Nephron progenitor cell (in vitro differentiated cells): Measurements from ENCODE around the gene SMDT1.
"Not testable (repeated sequence)": the region's sequence is repeated elsewhere in the genome, so short reads cannot be mapped to it uniquely, and the experiment has no call there.

Experiments
- DNase-seq: peaks from one replicate; pipeline ENCODE4 v3.0.0; 2021
- H3K27ac Mint-ChIP-seq: 2 replicates; pipeline ENCODE4 v1.8.0; 2021; ENCODE audit warnings: mild to moderate bottlenecking, moderate library complexity, mixed read lengths
- H3K27me3 Mint-ChIP-seq: 2 replicates; pipeline ENCODE4 v1.8.0; 2021; ENCODE audit warnings: mild to moderate bottlenecking, low read depth, mixed read lengths; ENCODE audit not compliant: poor library complexity
- H3K36me3 Mint-ChIP-seq: 2 replicates; pipeline ENCODE4 v1.8.0; 2021; ENCODE audit warnings: low read depth, mixed read lengths
- H3K4me1 Mint-ChIP-seq: 2 replicates; pipeline ENCODE4 v1.8.0; 2021; ENCODE audit warnings: mixed read lengths
- H3K4me3 Mint-ChIP-seq: 2 replicates; pipeline ENCODE4 v1.8.0; 2021; ENCODE audit warnings: mild to moderate bottlenecking, moderate library complexity, mixed read lengths
- H3K9me3 Mint-ChIP-seq: 2 replicates; pipeline ENCODE4 v1.8.0; 2021; ENCODE audit warnings: mild to moderate bottlenecking, moderate library complexity, mixed read lengths
- TF ChIP-seq, protein P1 (sequence below): fragments of 200-600 bp; sonication (generic); IDR thresholded peaks from 2 replicates; pipeline ENCODE4 v1.5.0; 2021; ENCODE audit warnings: antibody characterized with exemption

SMDT1 gene

GRCh38 chr22:42067671-42068251, 11.7 kb upstream of the SMDT1 start:
- TF ChIP-seq, protein P1, sequence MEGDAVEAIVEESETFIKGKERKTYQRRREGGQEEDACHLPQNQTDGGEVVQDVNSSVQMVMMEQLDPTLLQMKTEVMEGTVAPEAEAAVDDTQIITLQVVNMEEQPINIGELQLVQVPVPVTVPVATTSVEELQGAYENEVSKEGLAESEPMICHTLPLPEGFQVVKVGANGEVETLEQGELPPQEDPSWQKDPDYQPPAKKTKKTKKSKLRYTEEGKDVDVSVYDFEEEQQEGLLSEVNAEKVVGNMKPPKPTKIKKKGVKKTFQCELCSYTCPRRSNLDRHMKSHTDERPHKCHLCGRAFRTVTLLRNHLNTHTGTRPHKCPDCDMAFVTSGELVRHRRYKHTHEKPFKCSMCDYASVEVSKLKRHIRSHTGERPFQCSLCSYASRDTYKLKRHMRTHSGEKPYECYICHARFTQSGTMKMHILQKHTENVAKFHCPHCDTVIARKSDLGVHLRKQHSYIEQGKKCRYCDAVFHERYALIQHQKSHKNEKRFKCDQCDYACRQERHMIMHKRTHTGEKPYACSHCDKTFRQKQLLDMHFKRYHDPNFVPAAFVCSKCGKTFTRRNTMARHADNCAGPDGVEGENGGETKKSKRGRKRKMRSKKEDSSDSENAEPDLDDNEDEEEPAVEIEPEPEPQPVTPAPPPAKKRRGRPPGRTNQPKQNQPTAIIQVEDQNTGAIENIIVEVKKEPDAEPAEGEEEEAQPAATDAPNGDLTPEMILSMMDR, result no peak
- Mint-ChIP-seq H3K27me3 (no peaks in the 10 kb centered on the region), H3K9me3 (no peaks in the 10 kb centered on the region), H3K27ac (no peak overlapping the region), H3K4me1 (peaks cover 39% of the 10 kb centered on the region), H3K36me3 (peaks cover 26% of the 10 kb centered on the region), H3K4me3 (no peak overlapping the region)
- DNase-seq, result no peak

GRCh38 chr22:42068291-42068690, 11.2 kb upstream of the SMDT1 start:
- H3K27ac Mint-ChIP-seq, result no peak overlapping the region
- H3K4me1 Mint-ChIP-seq, result peaks cover 44% of the 10 kb centered on the region
- TF ChIP-seq, protein P1, result no peak
- H3K9me3 Mint-ChIP-seq, result no peaks in the 10 kb centered on the region
- no peaks in the 10 kb centered on the region for H3K27me3 Mint-ChIP-seq
- H3K36me3 Mint-ChIP-seq, result peaks cover 20% of the 10 kb centered on the region
- no peak overlapping the region for H3K4me3 Mint-ChIP-seq
- DNase-seq, result no peak

- no peak overlapping the region for H3K27ac Mint-ChIP-seq
- peak overlapping the region; percentile 87 for H3K4me3 Mint-ChIP-seq
- no peaks in the 10 kb centered on the region for H3K9me3 Mint-ChIP-seq
- peaks cover 15% of the 10 kb centered on the region for H3K36me3 Mint-ChIP-seq
- H3K27me3 Mint-ChIP-seq, result no peaks in the 10 kb centered on the region
- TF ChIP-seq, protein P1, result no peak
- peaks cover 50% of the 10 kb centered on the region for H3K4me1 Mint-ChIP-seq
- no peak for DNase-seq
These were observed 9.5 kb upstream of the SMDT1 start for GRCh38 chr22:42069801-42070516.

DNA sequence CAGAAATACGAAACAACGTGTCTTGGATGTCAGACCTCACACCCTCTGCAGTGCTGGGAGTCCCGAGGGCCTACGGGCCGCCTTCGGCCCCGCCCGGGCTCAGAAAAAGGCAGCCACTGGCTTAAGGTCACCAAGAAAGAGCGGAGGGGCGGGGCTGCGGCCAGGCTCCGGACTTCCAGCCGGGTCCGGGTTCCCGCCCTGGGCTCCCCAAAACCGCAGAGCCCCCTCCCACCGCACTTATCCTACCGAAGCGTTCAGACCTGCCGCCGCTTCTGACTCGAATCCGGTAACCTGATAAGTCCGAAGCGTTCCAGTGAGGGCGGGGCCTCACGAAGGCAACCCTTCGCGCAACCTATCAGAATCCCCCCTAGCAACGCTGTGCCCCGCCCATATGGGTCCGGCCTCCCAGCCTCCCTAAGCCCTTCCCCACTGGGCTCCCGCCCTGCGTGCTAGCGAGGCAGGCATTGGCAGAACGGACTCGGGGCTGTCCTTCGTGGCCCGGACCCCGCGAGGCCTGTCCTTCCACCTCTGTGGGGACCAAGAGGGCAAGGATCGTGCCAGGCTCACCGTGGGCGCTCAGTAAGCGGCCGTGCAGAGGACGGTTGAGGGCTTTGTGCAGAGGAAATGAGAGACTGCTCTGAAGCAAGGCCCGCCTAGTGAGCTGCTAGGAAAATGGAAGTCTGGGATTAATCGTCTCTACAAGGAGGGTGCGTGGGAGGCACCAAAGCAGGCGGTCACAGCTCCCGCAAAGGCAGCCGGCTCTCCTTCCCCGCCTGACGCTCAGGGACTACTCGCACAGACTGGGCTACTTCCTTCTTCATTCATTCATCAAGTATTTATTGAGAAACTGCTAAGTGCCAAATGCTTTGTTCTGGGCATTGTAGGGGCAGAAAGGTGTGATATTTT, 8.7 kb upstream of the SMDT1 start, which contains the start of gene NAGA:
TSS of gene NAGA (minus strand) at position 296 of the 906 bp plus-strand sequence. CDS start 515 bp downstream, outside the sequence.
- Mint-ChIP-seq H3K27me3 (no peaks in the 10 kb centered on the region), H3K4me1 (peaks cover 45% of the 10 kb centered on the region), H3K4me3 (peak within 1 kb of the TSS; percentile 87), H3K27ac (peak within 1 kb of the TSS; percentile 84), H3K9me3 (no peaks in the 10 kb centered on the region), H3K36me3 (peaks cover 7% of the 10 kb centered on the region)
- DNase-seq, result peak; percentile 94
- TF ChIP-seq, protein P1, result no peak

GRCh38 chr22:42071508-42071907, 8.0 kb upstream of the SMDT1 start:
- DNase-seq, H3K9me3 Mint-ChIP-seq, H3K27me3 Mint-ChIP-seq, H3K27ac Mint-ChIP-seq, H3K36me3 Mint-ChIP-seq: not testable (repeated sequence)
- Mint-ChIP-seq H3K4me3 (peak overlapping the region; percentile 87), H3K4me1 (peaks cover 45% of the 10 kb centered on the region)
